WTC11 (cell line): ENCODE data around the gene LEF1. TPM values are rescaled to one million over a fixed set of nuclear protein-coding genes. Genes with fewer than 3 reads are reported as not detected.

Experiments used
- ATAC-seq: fragments of 200-7000 bp; cut with Tn5 transposase; 2 replicates; pipeline ENCODE4 v1.10.0; 2021; ENCODE audit warnings: mild to moderate bottlenecking, moderate library complexity
- CTCF ChIA-PET: fragments of 300-600 bp; sonication (Branson Sonifier 250); formaldehyde crosslinking; loops from one replicate; lab custom pipeline; 2021; ENCODE audit warnings: antibody characterized with exemption; lab: Charles Lee
- POLR2A ChIA-PET: fragments of 350-600 bp; sonication (Branson Sonifier 250); formaldehyde crosslinking; loops from one replicate; lab custom pipeline; 2021; ENCODE audit warnings: antibody characterized with exemption; lab: Charles Lee
- DNase-seq: peaks from one replicate; pipeline ENCODE4 v3.0.0; 2021; ENCODE audit warnings: low spot score
- H3K27ac Mint-ChIP-seq: 2 replicates; pipeline ENCODE4 v1.8.0; 2021; ENCODE audit warnings: mixed read lengths
- H3K27me3 Mint-ChIP-seq: 2 replicates; pipeline ENCODE4 v1.8.0; 2021; ENCODE audit warnings: low read depth, mild to moderate bottlenecking, moderate library complexity, mixed read lengths
- H3K36me3 Mint-ChIP-seq: 2 replicates; pipeline ENCODE4 v1.8.0; 2021; ENCODE audit warnings: mixed read lengths
- H3K4me1 Mint-ChIP-seq: 2 replicates; pipeline ENCODE4 v1.8.0; 2022; ENCODE audit warnings: mixed read lengths
- H3K4me3 Mint-ChIP-seq: 2 replicates; pipeline ENCODE4 v1.8.0; 2021; ENCODE audit warnings: mild to moderate bottlenecking, moderate library complexity, mixed read lengths
- H3K9me3 Mint-ChIP-seq: 2 replicates; pipeline ENCODE4 v1.8.0; 2021; ENCODE audit warnings: mixed read lengths
- ARID4B ChIP-seq: sonication (generic); formaldehyde crosslinking; IDR thresholded peaks from 2 replicates; pipeline ENCODE4 v1.8.0; 2023; ENCODE audit warnings: missing genetic modification reagents, mild to moderate bottlenecking, borderline replicate concordance
- CTCF ChIP-seq: fragments of 200-600 bp; IDR thresholded peaks from 2 replicates; pipeline ENCODE4 v1.8.0; 2022; ENCODE audit warnings: antibody characterized with exemption
- E2F1 ChIP-seq: sonication (generic); formaldehyde crosslinking; IDR thresholded peaks from 2 replicates; pipeline ENCODE4 v1.8.0; 2022; ENCODE audit warnings: mild to moderate bottlenecking, missing genetic modification reagents
- ESRRA ChIP-seq: sonication (generic); formaldehyde crosslinking; IDR thresholded peaks from 2 replicates; pipeline ENCODE4 v1.8.1; 2022; ENCODE audit warnings: mild to moderate bottlenecking, missing genetic modification reagents, borderline replicate concordance
- GRHL2 ChIP-seq: fragments of 250-450 bp; sonication (Bioruptor Pico); IDR thresholded peaks from 2 replicates; pipeline ENCODE4 v1.8.0; 2022; ENCODE audit warnings: mild to moderate bottlenecking, moderate library complexity; ENCODE audit not compliant: insufficient replicate concordance, severe bottlenecking
- GTF2I ChIP-seq: fragments of 250-450 bp; sonication (Bioruptor Pico); conservative IDR thresholded peaks from 2 replicates; pipeline ENCODE4 v1.4.0; 2021; ENCODE audit warnings: mild to moderate bottlenecking
- HMGXB4 ChIP-seq: sonication (generic); formaldehyde crosslinking; IDR thresholded peaks from 2 replicates; pipeline ENCODE4 v1.8.1; 2023; ENCODE audit warnings: mild to moderate bottlenecking, moderate library complexity, missing genetic modification reagents
- JAZF1 ChIP-seq: fragments of 250-450 bp; sonication (Bioruptor Pico); IDR thresholded peaks from 2 replicates; pipeline ENCODE4 v1.9.0; 2021; ENCODE audit warnings: moderate library complexity, mild to moderate bottlenecking, inconsistent platforms
- NFE2L1 ChIP-seq: sonication (generic); formaldehyde crosslinking; IDR thresholded peaks from 2 replicates; pipeline ENCODE4 v1.8.1; 2023; ENCODE audit warnings: missing genetic modification reagents
- NR3C1 ChIP-seq: sonication (generic); formaldehyde crosslinking; conservative IDR thresholded peaks from 2 replicates; pipeline ENCODE4 v1.8.1; 2023; ENCODE audit warnings: low read depth, mild to moderate bottlenecking, missing genetic modification reagents
- PRDM15 ChIP-seq: sonication (generic); formaldehyde crosslinking; IDR thresholded peaks from 2 replicates; pipeline ENCODE4 v1.8.0; 2022; ENCODE audit warnings: missing genetic modification reagents
- RORB ChIP-seq: fragments of 250-450 bp; sonication (Bioruptor Pico); IDR thresholded peaks from 2 replicates; pipeline ENCODE4 v1.9.0; 2021; ENCODE audit warnings: mild to moderate bottlenecking
- SMAD3 ChIP-seq: sonication (generic); formaldehyde crosslinking; IDR thresholded peaks from 2 replicates; pipeline ENCODE4 v1.8.0; 2022; ENCODE audit warnings: missing genetic modification reagents, mild to moderate bottlenecking, borderline replicate concordance
- SOX15 ChIP-seq: fragments of 250-450 bp; sonication (Bioruptor Pico); IDR thresholded peaks from 2 replicates; pipeline ENCODE4 v1.9.0; 2021; ENCODE audit warnings: mild to moderate bottlenecking
- SP1 ChIP-seq: sonication (generic); formaldehyde crosslinking; conservative IDR thresholded peaks from 2 replicates; pipeline ENCODE4 v1.8.1; 2022; ENCODE audit warnings: missing genetic modification reagents
- TEAD4 ChIP-seq: sonication (generic); formaldehyde crosslinking; IDR thresholded peaks from 2 replicates; pipeline ENCODE4 v1.8.0; 2022; ENCODE audit warnings: mild to moderate bottlenecking, missing genetic modification reagents
- ZNF219 ChIP-seq: sonication (generic); formaldehyde crosslinking; IDR thresholded peaks from 2 replicates; pipeline ENCODE4 v1.8.0; 2023; ENCODE audit warnings: missing genetic modification reagents, mild to moderate bottlenecking, borderline replicate concordance
- ZNF232 ChIP-seq: sonication (generic); formaldehyde crosslinking; IDR thresholded peaks from 2 replicates; pipeline ENCODE4 v1.8.0; 2022; ENCODE audit warnings: mild to moderate bottlenecking, missing genetic modification reagents
- ZNF396 ChIP-seq: fragments of 250-450 bp; sonication (Bioruptor Pico); IDR thresholded peaks from 2 replicates; pipeline ENCODE4 v1.8.0; 2021; ENCODE audit warnings: mild to moderate bottlenecking, moderate library complexity, borderline replicate concordance
- total RNA-seq: library from RNA; stranded (reverse); gene quantifications from 3 replicates; pipeline ENCODE4 v1.2.3, GENCODE V29; 2021

LEF1 gene
- total RNA-seq, 1 experiment from 2014 or later, result 1.3 TPM

DNA sequence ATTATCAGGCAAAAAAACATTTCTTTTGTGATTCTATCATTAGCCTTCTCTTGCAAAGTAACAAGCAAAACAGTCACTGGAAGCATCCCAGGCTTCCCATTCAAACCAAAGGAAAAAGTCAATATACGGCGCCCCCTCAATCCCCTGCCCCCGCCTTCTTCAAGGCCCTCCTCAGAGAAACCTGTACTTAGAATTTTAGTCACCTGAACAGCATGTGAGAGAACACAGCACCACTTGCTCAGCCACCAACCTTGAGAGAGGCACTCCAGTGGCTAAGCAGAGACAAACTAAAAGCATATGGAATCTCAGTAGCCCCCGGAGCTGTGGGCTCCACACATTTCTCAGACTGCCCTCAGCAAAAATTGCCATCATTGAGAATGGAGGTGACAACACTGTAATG is 25.2 kb downstream of the LEF1 start (continued):
- no peak for TF ChIP-seq ZNF232 (CRISPR knock-in tag)
- TF ChIP-seq SMAD3 (CRISPR knock-in tag), result no peak
- TF ChIP-seq, all 79 proteins: peak for 0

DNA sequence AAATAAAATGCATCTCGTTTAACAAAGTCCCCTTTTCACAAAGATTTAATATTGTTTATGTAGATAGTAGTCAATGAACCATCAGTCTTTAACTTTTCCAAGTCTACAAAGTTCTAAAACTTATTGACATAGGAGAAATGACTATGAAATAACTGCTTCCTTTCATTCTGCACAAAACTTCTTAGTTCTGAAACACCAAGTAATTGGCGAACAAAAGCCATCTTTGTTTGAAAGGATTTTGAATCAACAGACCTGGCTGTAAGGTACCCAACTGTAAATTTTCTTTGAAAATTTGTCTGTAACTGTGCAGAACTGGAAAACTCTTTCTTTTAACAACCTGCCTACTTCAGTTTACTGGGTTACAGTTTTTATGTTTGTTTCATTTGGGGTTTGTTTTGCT is 25.9 kb downstream of the LEF1 start:
- POLR2A ChIA-PET, result no interaction called here
- H3K27ac Mint-ChIP-seq, result no peak overlapping the region
- no peak for ATAC-seq
- TF ChIP-seq RORB (CRISPR knock-in tag) (no peak), NR3C1 (CRISPR knock-in tag) (no peak), CTCF (no peak), JAZF1 (no peak), ESRRA (no peak), GRHL2 (CRISPR knock-in tag) (no peak), ZNF396 (CRISPR knock-in tag) (no peak), NFE2L1 (CRISPR knock-in tag) (no peak), E2F1 (CRISPR knock-in tag) (no peak), HMGXB4 (CRISPR knock-in tag) (no peak), ZNF219 (CRISPR knock-in tag) (no peak)
- TF ChIP-seq, all 79 proteins: peak for 0
- no peaks in the 10 kb centered on the region for H3K36me3 Mint-ChIP-seq
- CTCF ChIA-PET, result no interaction called here
- DNase-seq, result no peak
- peaks cover 49% of the 10 kb centered on the region for H3K4me1 Mint-ChIP-seq
- H3K4me3 Mint-ChIP-seq, result no peak overlapping the region
- peaks cover 48% of the 10 kb centered on the region for H3K27me3 Mint-ChIP-seq
- H3K9me3 Mint-ChIP-seq, result no peaks in the 10 kb centered on the region

- ATAC-seq (no peak), DNase-seq (no peak)
- Mint-ChIP-seq H3K27me3 (peaks cover 33% of the 10 kb centered on the region), H3K9me3 (no peaks in the 10 kb centered on the region), H3K4me1 (peaks cover 41% of the 10 kb centered on the region), H3K27ac (no peak overlapping the region), H3K4me3 (no peak overlapping the region), H3K36me3 (no peaks in the 10 kb centered on the region)
- POLR2A ChIA-PET, result no interaction called here
- CTCF ChIA-PET, result no interaction called here
- TF ChIP-seq GTF2I (no peak), ARID4B (CRISPR knock-in tag) (no peak), CTCF (no peak), SP1 (no peak), PRDM15 (CRISPR knock-in tag) (no peak), TEAD4 (CRISPR knock-in tag) (no peak), SOX15 (CRISPR knock-in tag) (no peak)
These were observed 27.4 kb downstream of the LEF1 start for GRCh38 chr4:108141213-108141950.
